Breast epithelium (tissue), 4 donors: ENCODE measurements around the gene PLEKHM3. TPM values are rescaled to one million over a fixed set of nuclear protein-coding genes. Genes with fewer than 3 reads are reported as not detected.

ENCODE experiments used
- DNase-seq, 2 donors: peaks; one replicate each; pipeline ENCODE4 v3.0.0-alpha.2; 2019; ENCODE audit warnings: low spot score in 2 of 2
- H3K27ac ChIP-seq, 2 donors: fragments of 200-600 bp; sonication (generic) in 1 of 2; one replicate each; pipeline ENCODE4 v1.5.1; 2016 to 2019; ENCODE audit warnings: mild to moderate bottlenecking in 1 of 2
- H3K27me3 ChIP-seq, 2 donors: fragments of 200-600 bp; sonication (generic) in 1 of 2; one replicate each; pipeline versions ENCODE4 v1.5.1 to v1.6.0; 2017 to 2019; ENCODE audit warnings: control low read depth in 1 of 2, mild to moderate bottlenecking in 1 of 2
- H3K36me3 ChIP-seq: fragments of 200-600 bp; one replicate; pipeline ENCODE4 v1.5.1; 2019
- H3K4me1 ChIP-seq, 2 donors: fragments of 200-600 bp; sonication (generic); one replicate each; pipeline ENCODE4 v1.5.1; 2016 to 2019; ENCODE audit warnings: control low read depth in 1 of 2
- H3K4me3 ChIP-seq, 3 donors: fragments of 200-600 bp; sonication (generic); 1 replicate in 2 of 3; 2 replicates in 1 of 3; pipeline ENCODE4 v1.5.1; 2016 to 2019; ENCODE audit warnings: mild to moderate bottlenecking in 3 of 3, moderate library complexity in 2 of 3
- H3K9me3 ChIP-seq, 2 donors: fragments of 200-600 bp; sonication (generic) in 1 of 2; one replicate each; pipeline ENCODE4 v1.5.1; 2016 to 2019; ENCODE audit warnings: control low read depth in 1 of 2
- CTCF ChIP-seq, 3 donors: fragments of 450-650 bp; IDR thresholded peaks; one replicate each; pipeline ENCODE4 v1.5.1; 2016 to 2017; ENCODE audit warnings: antibody characterized with exemption in 3 of 3, mild to moderate bottlenecking in 3 of 3, moderate library complexity in 3 of 3
- POLR2A ChIP-seq: fragments of 450-650 bp; IDR thresholded peaks from one replicate; pipeline ENCODE4 v1.6.1; 2016; ENCODE audit warnings: antibody characterized with exemption, mild to moderate bottlenecking, moderate library complexity
- POLR2AphosphoS5 ChIP-seq, 3 donors: sonication (generic); formaldehyde crosslinking; IDR thresholded peaks; one replicate each; pipeline ENCODE4 v1.6.1; 2017; ENCODE audit warnings: antibody characterized with exemption in 3 of 3
- intact Hi-C: fragments of 100-400 bp; cut with DNase I; formaldehyde crosslinking; loops from one replicate; pipeline ENCODE4 v1.15.1; 2023; ENCODE audit warnings: low total_unique reads
- total RNA-seq, 3 donors: library from RNA; depleted of rRNA; stranded (reverse); fragments of >200 nt; gene quantifications; one replicate each; pipeline ENCODE4 v1.1.0, GENCODE V29; 2016

PLEKHM3 gene
- total RNA-seq, 3 donors from 2014 or later: 24.3 to 35.0 (median 29.0) TPM

DNA sequence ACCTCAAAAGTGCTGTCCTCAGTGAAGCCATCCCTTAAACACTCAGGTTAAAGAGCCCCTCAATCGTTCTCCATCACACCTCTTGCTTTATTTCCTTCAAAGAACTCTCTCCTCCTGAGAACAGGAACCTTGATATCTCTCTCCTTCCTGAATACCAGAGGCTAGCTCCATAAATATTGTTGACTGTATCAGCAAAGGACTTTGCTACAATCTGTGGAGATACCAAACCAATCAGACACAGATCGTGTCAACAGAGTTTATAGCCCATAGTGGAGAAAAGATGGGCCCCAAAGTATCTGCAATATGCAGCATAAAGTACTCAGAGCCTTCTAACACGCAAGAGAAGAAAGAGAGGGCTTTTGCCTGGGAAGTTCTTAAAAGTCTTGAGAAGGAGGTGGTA lies 36.4 kb downstream of the PLEKHM3 start:
- no peak overlapping the region for H3K4me3 ChIP-seq
- DNase-seq: no peak
- H3K36me3 ChIP-seq: no peaks in the 10 kb centered on the region
- TF ChIP-seq POLR2AphosphoS5 (IDR thresholded peaks at IDR 0.05) (no peak), CTCF (IDR thresholded peaks at IDR 0.05) (no peak), POLR2A (no peak)
- H3K9me3 ChIP-seq: no peaks in the 10 kb centered on the region
- H3K4me1 ChIP-seq: no peaks in the 10 kb centered on the region
- intact Hi-C loops: no loop called here
- H3K27me3 ChIP-seq: no peaks in the 10 kb centered on the region
- no peak overlapping the region for H3K27ac ChIP-seq

DNA sequence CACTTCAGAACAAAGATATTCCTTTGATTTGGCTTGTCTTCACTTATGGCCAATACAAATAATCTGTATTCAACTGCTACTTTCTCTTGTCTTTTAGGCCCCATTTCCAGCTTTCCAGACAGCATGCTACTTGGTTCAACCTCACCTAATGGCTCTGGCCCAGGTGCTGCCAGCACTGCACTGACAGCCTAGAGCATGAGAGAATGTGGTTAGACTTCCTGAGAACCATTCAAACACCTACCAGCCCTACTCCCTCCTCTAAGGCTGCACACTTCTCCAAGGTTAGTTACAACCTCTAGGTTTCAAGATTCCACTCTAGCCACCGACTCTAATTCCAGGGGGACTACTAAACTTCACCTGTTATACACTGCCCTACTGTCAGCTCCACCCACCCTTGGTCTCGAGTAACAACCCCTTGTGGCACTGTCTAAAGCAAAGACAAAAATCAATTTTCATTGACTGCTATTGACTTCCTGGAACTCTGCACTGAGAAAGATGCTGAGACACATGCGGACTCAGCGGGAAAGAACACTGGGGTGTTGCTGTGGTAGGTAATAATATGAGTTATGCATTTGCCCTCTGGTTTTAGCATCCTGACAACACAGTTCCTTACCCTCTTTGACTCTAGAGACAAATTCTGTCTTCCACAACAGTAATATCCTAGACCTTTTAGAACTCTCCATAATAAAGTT lies 38.2 kb downstream of the PLEKHM3 start:
- H3K4me1 ChIP-seq: no peaks in the 10 kb centered on the region
- H3K36me3 ChIP-seq: no peaks in the 10 kb centered on the region
- intact Hi-C loops: no loop called here
- no peak overlapping the region for H3K27ac ChIP-seq
- H3K27me3 ChIP-seq: no peaks in the 10 kb centered on the region
- H3K9me3 ChIP-seq: no peaks in the 10 kb centered on the region
- no peak overlapping the region for H3K4me3 ChIP-seq
- DNase-seq: no peak
- no peak for TF ChIP-seq POLR2AphosphoS5 (IDR thresholded peaks at IDR 0.05)
- no peak for TF ChIP-seq CTCF (IDR thresholded peaks at IDR 0.05)

DNA sequence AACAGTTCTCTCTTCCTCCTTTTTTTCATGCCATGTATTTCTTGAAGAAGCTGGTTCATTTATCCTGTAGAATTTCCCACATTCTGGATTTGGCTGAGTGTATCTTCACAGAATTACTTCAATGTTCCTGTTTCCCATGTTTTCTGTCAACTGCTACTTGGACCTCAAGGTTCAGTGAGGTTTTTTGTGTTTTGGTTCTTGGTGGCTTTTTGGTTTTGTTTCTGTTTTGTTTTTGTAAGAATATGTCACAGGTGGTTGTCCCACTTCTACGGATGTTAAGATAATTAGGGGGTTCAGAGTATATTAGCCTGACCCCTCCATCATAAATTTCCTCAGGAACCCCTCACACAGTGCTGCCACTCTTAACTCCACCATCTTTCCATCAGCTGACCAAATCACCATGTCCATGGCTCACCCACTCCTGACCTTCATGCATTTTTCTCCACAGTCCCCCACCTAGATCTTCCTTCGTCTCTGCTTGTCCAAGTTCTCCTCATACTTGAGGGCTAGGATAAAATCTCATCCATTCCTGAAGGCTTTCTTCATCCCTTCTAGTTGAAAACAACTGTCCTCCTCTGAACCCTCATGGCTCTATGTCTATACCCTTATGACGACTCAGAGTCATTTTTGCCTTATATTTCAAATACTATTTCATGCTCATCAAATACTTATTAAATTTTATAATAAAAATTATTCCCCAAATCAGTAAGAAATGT lies 40.4 kb downstream of the PLEKHM3 start:
- Histone ChIP-seq H3K27me3 (no peaks in the 10 kb centered on the region), H3K9me3 (no peaks in the 10 kb centered on the region), H3K27ac (no peak overlapping the region), H3K36me3 (no peaks in the 10 kb centered on the region), H3K4me3 (no peak overlapping the region), H3K4me1 (no peaks in the 10 kb centered on the region)
- intact Hi-C loops: no loop called here
- no peak for TF ChIP-seq POLR2AphosphoS5 (IDR thresholded peaks at IDR 0.05)
- TF ChIP-seq CTCF (IDR thresholded peaks at IDR 0.05): no peak
- no peak for TF ChIP-seq POLR2A
- DNase-seq: no peak

DNA sequence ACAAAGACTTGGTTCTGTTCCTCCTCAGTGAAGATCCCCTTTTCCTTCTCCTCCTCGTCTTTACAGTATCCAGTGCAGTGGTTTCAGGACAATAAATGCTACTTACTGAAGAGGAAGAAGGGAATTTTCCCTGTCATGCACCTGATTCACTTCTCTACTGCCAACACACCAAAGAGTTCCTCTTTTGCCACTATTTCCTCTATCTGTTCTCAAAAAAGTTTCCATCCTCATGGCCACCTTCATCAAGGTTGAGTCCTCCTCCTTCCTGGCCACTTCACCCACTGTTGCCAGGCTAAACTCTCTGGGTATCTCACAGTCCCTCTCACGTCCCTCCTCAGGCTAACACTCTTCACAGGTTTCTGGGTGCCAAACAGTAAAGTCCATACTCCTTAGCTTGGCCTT lies 41.7 kb downstream of the PLEKHM3 start:
- Histone ChIP-seq H3K4me3 (no peak overlapping the region), H3K9me3 (no peaks in the 10 kb centered on the region), H3K27ac (no peak overlapping the region), H3K27me3 (no peaks in the 10 kb centered on the region), H3K36me3 (no peaks in the 10 kb centered on the region), H3K4me1 (no peaks in the 10 kb centered on the region)
- DNase-seq: no peak
- no peak for TF ChIP-seq CTCF (IDR thresholded peaks at IDR 0.05)
- intact Hi-C loops: no loop called here

- Histone ChIP-seq H3K9me3 (no peaks in the 10 kb centered on the region), H3K36me3 (peaks cover 3% of the 10 kb centered on the region), H3K4me3 (no peak overlapping the region), H3K27ac (no peak overlapping the region), H3K4me1 (no peaks in the 10 kb centered on the region), H3K27me3 (no peaks in the 10 kb centered on the region)
- intact Hi-C loops: no loop called here
- no peak for DNase-seq
- TF ChIP-seq POLR2AphosphoS5 (IDR thresholded peaks at IDR 0.05) (no peak), CTCF (IDR thresholded peaks at IDR 0.05) (no peak), POLR2A (no peak)
These were observed 47.0 kb downstream of the PLEKHM3 start for GRCh38 chr2:207978177-207978948.
